Aorta (tissue), 5 donors: ENCODE measurements around the gene ANKRD42. TPM values are rescaled to one million over a fixed set of nuclear protein-coding genes. Genes with fewer than 3 reads are reported as not detected.

Experiments
- ATAC-seq: fragments of 200-7000 bp; cut with Tn5 transposase; one replicate; pipeline ENCODE4 v1.9.1; 2022; ENCODE audit warnings: moderate library complexity; ENCODE audit not compliant: low FRiP score
- DNase-seq, 2 donors: peaks; one replicate each; pipeline ENCODE4 v3.0.0-alpha.2; 2020
- H3K27ac ChIP-seq, 2 donors: one replicate each; pipeline ENCODE4 v1.5.1; 2013; ENCODE audit warnings: low read length in 2 of 2, mild to moderate bottlenecking in 2 of 2, moderate library complexity in 2 of 2, control low read depth in 1 of 2, inconsistent platforms in 1 of 2, low read depth in 1 of 2
- H3K27me3 ChIP-seq, 2 donors: one replicate each; pipeline ENCODE4 v1.6.1; 2013; ENCODE audit warnings: control low read depth in 1 of 2, low read length in 1 of 2, mild to moderate bottlenecking in 1 of 2, moderate library complexity in 1 of 2; ENCODE audit not compliant: insufficient read depth in 2 of 2, control insufficient read depth in 1 of 2
- H3K36me3 ChIP-seq, 2 donors: one replicate each; pipeline ENCODE4 v1.6.1; 2013; ENCODE audit warnings: control low read depth in 1 of 2, low read length in 1 of 2, mild to moderate bottlenecking in 1 of 2; ENCODE audit not compliant: insufficient read depth in 2 of 2, control insufficient read depth in 1 of 2
- H3K4me1 ChIP-seq, 2 donors: one replicate each; pipeline ENCODE4 v1.6.1; 2013; ENCODE audit warnings: low read length in 2 of 2, control low read depth in 1 of 2, mild to moderate bottlenecking in 1 of 2, moderate library complexity in 1 of 2; ENCODE audit not compliant: insufficient read depth in 2 of 2, control insufficient read depth in 1 of 2
- H3K4me3 ChIP-seq, 2 donors: one replicate each; pipeline ENCODE4 v1.5.1; 2013; ENCODE audit warnings: low read length in 2 of 2, control low read depth in 1 of 2, mild to moderate bottlenecking in 1 of 2
- H3K9me3 ChIP-seq: one replicate; pipeline ENCODE4 v1.6.1; 2013; ENCODE audit warnings: mild to moderate bottlenecking, low read length; ENCODE audit not compliant: control insufficient read depth
- WGBS, 2 donors: extraction: QIAGEN DNeasy Blood & Tissue Kit; methylation state at CpG; one replicate each; pipeline ENCODE4 v1.1.7; 2013; 5-methylcytosine and 5-hydroxymethylcytosine counted together
- intact Hi-C, 2 donors: fragments of 100-400 bp; cut with DNase I; formaldehyde crosslinking; loops; one replicate each; pipeline versions ENCODE4 v1.14.2 to v1.15.0; 2022
- polyA plus RNA-seq, 2 donors: library from polyadenylated mRNA; stranded (reverse); fragments of 200-250 nt; gene quantifications; one replicate each; pipeline ENCODE4 v1.2.3, GENCODE V29; 2013
- total RNA-seq, 2 donors: library from RNA; stranded (reverse); fragmentation: NEBNext Ultra II Directional; extraction: Animal tissue kit (Norgen Biotek cat#: 25700); gene quantifications; one replicate each; pipeline ENCODE4 v1.2.1, GENCODE V29; 2021
- donor health status: healthy with polysubstance abuse.
- donor health status: Bipolar disorder and iron deficiency.
- donor health status: DM: no; HTN: no; CAD: no.
- donor health status: DM: no; HTN: no; CAD: no.
- donor health status: DM: yes; HTN: yes; CAD: no.

Gene ANKRD42
- total and polyA plus RNA-seq, 4 donors, result 3.8 to 14.7 (median 10.7) TPM

DNA sequence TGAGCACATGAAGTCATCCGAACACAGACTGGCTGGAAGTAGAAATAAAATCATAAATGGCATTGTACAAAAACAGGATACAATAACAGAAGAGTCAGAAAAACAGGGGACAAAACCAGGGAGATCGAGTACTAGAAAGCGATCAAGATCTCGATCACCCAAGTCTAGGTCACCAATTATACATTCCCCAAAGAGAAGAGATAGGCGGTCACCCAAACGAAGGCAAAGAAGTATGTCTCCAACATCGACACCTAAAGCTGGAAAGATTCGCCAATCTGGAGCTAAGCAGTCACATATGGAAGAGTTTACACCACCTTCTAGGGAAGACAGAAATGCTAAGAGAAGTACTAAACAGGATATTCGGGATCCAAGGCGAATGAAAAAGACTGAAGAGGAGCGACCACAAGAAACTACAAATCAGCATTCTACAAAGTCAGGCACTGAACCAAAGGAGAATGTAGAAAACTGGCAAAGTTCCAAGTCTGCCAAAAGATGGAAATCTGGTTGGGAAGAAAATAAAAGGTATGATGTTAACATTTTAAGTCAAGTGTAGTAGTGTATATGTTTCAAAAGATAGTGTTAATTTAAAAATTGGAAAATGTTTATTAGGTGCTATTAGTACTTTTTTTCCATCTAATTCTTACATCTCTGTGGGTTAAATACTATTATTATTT is 27.2 kb upstream of the ANKRD42 start:
- peaks cover 0 to 3% of the 10 kb centered on the region in 2 donors for H3K4me1 ChIP-seq
- peaks cover 4 to 8% of the 10 kb centered on the region in 2 donors for H3K36me3 ChIP-seq
- no peak overlapping the region for H3K27ac ChIP-seq
- no peaks in the 10 kb centered on the region for H3K27me3 ChIP-seq
- H3K9me3 ChIP-seq, result no peaks in the 10 kb centered on the region
- intact Hi-C loops, result loop anchor here in 1 of 2 donors (10.0 kb wide), 1 partner anchor 262 kb away; the partner anchor contains the start of genes DDIAS and PRCP
- no peak for DNase-seq
- WGBS, 2 donors, result 94 to 95% methylated on average over 11 of the region's 11 CpGs
- ATAC-seq, result no peak
- no peak overlapping the region for H3K4me3 ChIP-seq

DNA sequence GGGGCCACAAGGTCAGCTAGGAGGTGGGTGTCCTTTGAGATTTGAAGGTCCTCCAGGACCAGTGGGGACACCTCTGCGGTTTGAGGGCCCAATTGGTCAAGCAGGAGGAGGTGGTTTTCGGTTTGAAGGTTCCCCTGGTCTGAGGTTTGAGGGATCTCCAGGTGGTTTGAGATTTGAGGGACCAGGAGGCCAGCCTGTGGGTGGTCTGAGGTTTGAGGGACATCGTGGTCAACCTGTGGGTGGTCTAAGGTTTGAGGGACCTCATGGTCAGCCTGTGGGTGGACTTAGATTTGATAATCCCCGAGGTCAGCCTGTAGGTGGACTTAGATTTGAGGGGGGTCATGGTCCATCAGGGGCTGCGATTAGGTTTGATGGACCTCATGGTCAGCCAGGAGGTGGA is 24.8 kb upstream of the ANKRD42 start:
- no peaks in the 10 kb centered on the region for H3K27me3 ChIP-seq
- DNase-seq (no peak), ATAC-seq (no peak)
- 92 to 97% methylated on average over 5 of the region's 5 CpGs for WGBS, 2 donors
- H3K27ac ChIP-seq, result no peak overlapping the region
- H3K36me3 ChIP-seq, result peaks cover 4 to 8% of the 10 kb centered on the region in 2 donors
- intact Hi-C loops, result loop anchor here in 1 of 2 donors (10.0 kb wide), 1 partner anchor 264 kb away; the partner anchor contains the start of genes DDIAS and PRCP
- peaks cover under 1 to 6% of the 10 kb centered on the region in 2 donors for H3K4me1 ChIP-seq
- no peaks in the 10 kb centered on the region for H3K9me3 ChIP-seq
- H3K4me3 ChIP-seq, result no peak overlapping the region

DNA sequence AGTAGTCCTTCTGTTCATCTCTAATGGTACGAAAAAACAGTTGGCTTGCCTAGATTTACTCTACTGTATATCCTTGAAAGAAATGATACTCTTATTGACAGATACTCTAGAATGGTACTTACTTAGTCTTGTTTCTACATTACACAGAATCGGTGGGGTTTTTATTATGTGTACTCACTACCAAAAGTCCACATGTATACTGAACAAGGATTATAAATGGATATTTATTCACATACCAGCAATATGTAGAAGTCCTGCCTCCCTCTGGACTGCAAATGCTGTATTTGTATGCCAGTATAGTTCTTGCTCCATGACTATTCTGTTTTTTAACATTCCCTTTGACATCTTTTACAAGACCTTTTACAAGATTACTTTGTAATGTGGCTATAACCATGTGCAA is 22.6 kb upstream of the ANKRD42 start:
- Histone ChIP-seq H3K27me3 (no peaks in the 10 kb centered on the region), H3K36me3 (peaks cover 4 to 8% of the 10 kb centered on the region in 2 donors), H3K4me1 (peaks cover 3 to 6% of the 10 kb centered on the region in 2 donors), H3K9me3 (no peaks in the 10 kb centered on the region), H3K27ac (no peak overlapping the region), H3K4me3 (peak overlapping the region; percentile 31 to 39)
- 42 to 46% methylated on average over 2 of the region's 2 CpGs for WGBS, 2 donors
- DNase-seq (no peak), ATAC-seq (no peak)
- intact Hi-C loops, result no loop called here

DNA sequence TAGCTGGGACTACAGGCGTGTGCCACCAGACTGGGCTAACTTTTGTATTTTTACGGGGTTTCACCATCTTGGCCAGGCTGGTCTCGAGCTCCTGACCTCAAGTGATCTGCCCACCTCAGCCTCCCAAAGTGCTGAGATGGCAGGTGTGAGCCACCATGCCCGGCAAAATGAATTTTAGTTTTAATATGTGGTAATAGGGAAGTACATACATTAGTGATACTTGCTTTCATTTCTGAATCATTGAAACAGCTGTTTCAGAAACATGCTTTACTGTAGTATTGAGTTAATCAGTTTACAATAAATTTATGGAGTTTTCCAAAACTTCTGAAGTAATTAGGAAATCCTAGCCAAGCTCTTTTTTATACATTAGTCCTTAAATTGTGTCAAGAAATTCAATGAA is 21.0 kb upstream of the ANKRD42 start:
- no peaks in the 10 kb centered on the region for H3K27me3 ChIP-seq
- WGBS, 2 donors, result 90 to 91% methylated on average over 4 of the region's 4 CpGs
- H3K27ac ChIP-seq, result no peak overlapping the region
- peaks cover 0 to 4% of the 10 kb centered on the region in 2 donors for H3K36me3 ChIP-seq
- no peaks in the 10 kb centered on the region for H3K9me3 ChIP-seq
- peaks cover 3 to 6% of the 10 kb centered on the region in 2 donors for H3K4me1 ChIP-seq
- intact Hi-C loops, result no loop called here
- ATAC-seq (no peak), DNase-seq (no peak)
- H3K4me3 ChIP-seq, result no peak overlapping the region

DNA sequence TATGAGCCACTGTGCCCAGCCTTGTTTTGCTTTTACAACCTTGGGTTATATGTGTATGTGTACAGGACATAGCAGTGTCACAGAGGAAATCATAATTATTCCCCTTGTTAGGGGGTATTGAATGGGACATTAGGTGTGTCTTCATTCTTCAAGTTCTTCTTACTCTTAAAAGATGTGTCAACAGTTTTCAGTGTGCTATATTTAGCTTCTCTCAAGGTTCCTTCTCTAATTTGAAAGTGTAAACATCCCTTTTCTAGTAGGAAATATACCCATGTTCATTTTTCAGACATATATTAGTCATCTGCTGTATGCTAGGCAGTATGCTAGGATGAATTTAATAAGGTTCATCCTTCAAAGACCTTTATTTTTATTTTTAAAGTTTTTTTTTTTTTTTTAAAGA is 19.5 kb upstream of the ANKRD42 start:
- Histone ChIP-seq H3K36me3 (no peaks in the 10 kb centered on the region), H3K9me3 (no peaks in the 10 kb centered on the region), H3K4me1 (peaks cover 3 to 6% of the 10 kb centered on the region in 2 donors), H3K27me3 (no peaks in the 10 kb centered on the region), H3K27ac (no peak overlapping the region), H3K4me3 (no peak overlapping the region)
- ATAC-seq (no peak), DNase-seq (no peak)
- intact Hi-C loops, result no loop called here

DNA sequence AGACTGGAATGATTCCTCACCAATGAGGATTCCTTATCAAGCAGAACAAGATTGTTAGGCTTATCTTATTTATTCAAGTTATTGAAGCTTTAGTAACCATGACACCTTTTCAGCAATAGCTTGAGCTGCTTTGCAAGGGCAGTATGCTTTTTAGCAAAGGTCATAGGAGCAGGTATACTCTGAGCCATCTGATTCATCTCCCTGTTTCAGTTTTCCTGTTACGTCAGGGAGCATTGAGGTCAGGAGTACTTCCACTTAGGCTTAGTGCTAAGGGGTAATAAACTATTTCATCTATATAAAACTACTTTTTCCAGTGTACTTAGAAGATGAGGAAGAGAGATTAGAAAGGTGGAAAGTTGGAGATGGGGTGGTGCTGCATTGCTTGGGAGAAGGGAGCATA is 17.7 kb upstream of the ANKRD42 start:
- ATAC-seq (no peak), DNase-seq (no peak)
- Histone ChIP-seq H3K36me3 (no peaks in the 10 kb centered on the region), H3K4me1 (peaks cover 3 to 6% of the 10 kb centered on the region in 2 donors), H3K9me3 (no peaks in the 10 kb centered on the region), H3K4me3 (no peak overlapping the region), H3K27ac (no peak overlapping the region), H3K27me3 (no peaks in the 10 kb centered on the region)
- 93 to 97% methylated on average over 1 of the region's 1 CpG for WGBS, 2 donors
- intact Hi-C loops, result no loop called here

DNA sequence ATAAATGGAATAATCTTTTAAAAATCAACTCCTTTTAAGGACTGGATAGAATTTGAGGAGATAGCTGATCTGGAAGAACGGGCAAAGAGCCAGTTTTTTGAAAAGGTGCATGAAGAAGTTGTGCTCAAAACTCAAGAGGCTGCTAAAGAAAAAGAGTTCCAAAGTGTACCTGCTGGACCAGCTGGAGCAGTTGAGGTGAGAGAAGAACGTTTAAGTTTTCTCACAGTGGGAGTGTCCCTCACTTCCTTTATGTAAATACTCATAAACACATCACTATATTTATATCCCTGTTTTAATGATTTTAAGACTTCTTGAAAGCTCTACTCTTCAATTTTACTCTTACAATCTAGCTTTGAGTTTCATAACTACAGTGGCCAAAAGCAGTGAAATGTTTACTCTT is 11.7 kb upstream of the ANKRD42 start:
- H3K4me3 ChIP-seq, result no peak overlapping the region
- intact Hi-C loops, result no loop called here
- no peak overlapping the region for H3K27ac ChIP-seq
- H3K9me3 ChIP-seq, result no peaks in the 10 kb centered on the region
- 62 to 67% methylated on average over 2 of the region's 2 CpGs for WGBS, 2 donors
- no peaks in the 10 kb centered on the region for H3K36me3 ChIP-seq
- ATAC-seq, result no peak
- H3K4me1 ChIP-seq, result no peaks in the 10 kb centered on the region
- H3K27me3 ChIP-seq, result no peaks in the 10 kb centered on the region
- DNase-seq, result no peak

DNA sequence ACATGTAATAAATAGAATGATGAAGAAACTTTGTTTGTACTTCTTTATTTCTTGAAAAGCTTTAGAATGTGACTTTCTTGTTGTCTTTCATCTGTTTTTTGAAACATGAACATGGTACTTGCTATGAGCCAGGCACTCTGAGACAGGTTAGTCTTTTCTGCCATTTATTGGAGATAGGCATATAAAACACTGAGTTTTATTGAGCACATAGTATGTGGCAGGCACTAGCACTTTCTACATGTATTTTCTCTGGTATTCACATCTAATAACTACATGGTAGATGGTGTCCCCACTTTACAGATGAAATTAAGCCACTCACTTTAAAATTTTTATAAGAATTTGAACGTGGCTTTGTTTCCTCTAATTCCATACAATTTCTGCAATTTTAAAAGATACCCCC is 7.7 kb upstream of the ANKRD42 start:
- H3K27me3 ChIP-seq, result no peaks in the 10 kb centered on the region
- DNase-seq, result no peak
- H3K4me1 ChIP-seq, result no peaks in the 10 kb centered on the region
- no peak overlapping the region for H3K4me3 ChIP-seq
- H3K27ac ChIP-seq, result no peak overlapping the region
- peaks cover 1 to 2% of the 10 kb centered on the region in 2 donors for H3K36me3 ChIP-seq
- 81 to 86% methylated on average over 1 of the region's 1 CpG for WGBS, 2 donors
- ATAC-seq, result no peak
- H3K9me3 ChIP-seq, result no peaks in the 10 kb centered on the region
- intact Hi-C loops, result no loop called here

DNA sequence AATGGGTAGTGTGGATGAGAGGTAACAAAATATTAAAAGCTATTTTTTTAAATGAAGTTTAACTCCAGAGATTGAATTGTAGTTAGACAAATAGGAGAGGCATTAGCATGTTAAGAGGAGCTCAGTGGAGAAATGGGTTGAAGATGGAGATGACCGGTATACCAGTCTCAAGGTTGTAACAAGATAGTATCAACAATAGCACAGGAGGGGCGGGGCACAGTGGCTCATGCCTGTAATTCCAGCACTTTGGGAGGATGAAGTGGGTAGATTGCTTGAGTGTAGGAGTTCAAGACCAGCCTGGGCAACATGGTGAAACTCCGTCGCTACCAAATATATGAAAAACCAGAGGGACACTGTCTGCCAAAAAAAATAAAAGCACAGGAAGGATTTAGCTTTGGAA is 6.0 kb upstream of the ANKRD42 start:
- intact Hi-C loops, result no loop called here
- DNase-seq (no peak), ATAC-seq (no peak)
- Histone ChIP-seq H3K4me3 (no peak overlapping the region), H3K36me3 (peaks cover 1 to 2% of the 10 kb centered on the region in 2 donors), H3K27me3 (no peaks in the 10 kb centered on the region), H3K9me3 (no peaks in the 10 kb centered on the region), H3K4me1 (no peaks in the 10 kb centered on the region), H3K27ac (no peak overlapping the region)
- WGBS, 2 donors, result 81 to 85% methylated on average over 4 of the region's 4 CpGs
